CD4-positive, CD25-positive, alpha-beta regulatory T cell (primary cell): Measurements from ENCODE around the gene DYNC1H1. TPM values are rescaled to one million over a fixed set of nuclear protein-coding genes. Genes with fewer than 3 reads are reported as not detected.

ENCODE experiments used
- ATAC-seq, 2 donors: fragments of 150-1000 bp; cut with Tn5 transposase; one replicate each; pipeline ENCODE4 v1.10.0; 2021; ENCODE audit warnings: low read depth in 2 of 2, moderate number of reproducible peaks in 2 of 2, moderate library complexity in 1 of 2
- DNase-seq, 3 donors: peaks; one replicate each; pipeline versions ENCODE4 v3.0.0 to v3.0.0-alpha.2; 2012 to 2022; ENCODE audit warnings: mixed read lengths in 1 of 3
- H3K27ac ChIP-seq: one replicate; pipeline ENCODE4 v1.7.0; 2013; ENCODE audit warnings: mild to moderate bottlenecking, low read length; ENCODE audit not compliant: insufficient read depth, poor library complexity, severe bottlenecking
- H3K27me3 ChIP-seq: one replicate; pipeline ENCODE4 v1.7.0; 2013; ENCODE audit warnings: low read length; ENCODE audit not compliant: control insufficient read depth, insufficient read depth
- H3K36me3 ChIP-seq: one replicate; pipeline ENCODE4 v1.7.0; 2013; ENCODE audit warnings: mild to moderate bottlenecking, low read length, moderate library complexity; ENCODE audit not compliant: control insufficient read depth, insufficient read depth
- H3K4me1 ChIP-seq: 2 replicates; pipeline ENCODE4 v1.7.0; 2013; ENCODE audit warnings: mild to moderate bottlenecking, low read length; ENCODE audit not compliant: insufficient read depth, control insufficient read depth, poor library complexity, severe bottlenecking
- H3K4me3 ChIP-seq: one replicate; pipeline ENCODE4 v1.7.0; 2013; ENCODE audit warnings: low read depth, mild to moderate bottlenecking, low read length, moderate library complexity
- H3K9me3 ChIP-seq, 2 experiments: 1 replicate in 1 of 2; 2 replicates in 1 of 2; pipeline ENCODE4 v1.7.0; 2013; ENCODE audit warnings: low read length in 2 of 2, mild to moderate bottlenecking in 1 of 2, moderate library complexity in 1 of 2; ENCODE audit not compliant: control insufficient read depth in 2 of 2
- H3K27ac Mint-ChIP-seq, 3 donors: one replicate each; pipeline ENCODE4 v1.8.0; 2020 to 2022; ENCODE audit warnings: mild to moderate bottlenecking in 3 of 3, mixed read lengths in 3 of 3, moderate library complexity in 2 of 3
- H3K27me3 Mint-ChIP-seq: one replicate; pipeline ENCODE4 v1.8.0; 2022; ENCODE audit warnings: mild to moderate bottlenecking, mixed read lengths
- H3K36me3 Mint-ChIP-seq: one replicate; pipeline ENCODE4 v1.8.0; 2020; ENCODE audit warnings: mixed read lengths
- H3K4me1 Mint-ChIP-seq, 4 donors: one replicate each; pipeline ENCODE4 v1.8.0; 2020 to 2022; ENCODE audit warnings: mixed read lengths in 4 of 4, mild to moderate bottlenecking in 1 of 4
- H3K4me3 Mint-ChIP-seq, 4 donors: one replicate each; pipeline ENCODE4 v1.8.0; 2020 to 2022; ENCODE audit warnings: mild to moderate bottlenecking in 4 of 4, mixed read lengths in 4 of 4, moderate library complexity in 3 of 4
- H3K9me3 Mint-ChIP-seq, 7 donors: one replicate each; pipeline ENCODE4 v1.8.0; 2020 to 2022; ENCODE audit warnings: mixed read lengths in 7 of 7, mild to moderate bottlenecking in 3 of 7, moderate library complexity in 2 of 7
- polyA plus RNA-seq, 4 donors: library from polyadenylated mRNA; unstranded; fragments of 300-500 nt; fragmentation: Illumina TruSeq; gene quantifications; one replicate each; pipeline ENCODE4 v1.2.3, GENCODE V29; 2021
- total RNA-seq: library from RNA; stranded (reverse); gene quantifications from one replicate; pipeline ENCODE4 v1.2.3, GENCODE V29; 2022

Gene DYNC1H1
- total and polyA plus RNA-seq, 5 donors from 2014 or later: 23.6 to 314 (median 34.7) TPM

- Histone ChIP-seq H3K36me3 (peaks cover 68% of the 10 kb centered on the region), H3K9me3 (no peaks in the 10 kb centered on the region), H3K4me3 (no peak overlapping the region), H3K4me1 (no peaks in the 10 kb centered on the region), H3K27me3 (no peaks in the 10 kb centered on the region), H3K27ac (no peak overlapping the region)
- H3K4me1 Mint-ChIP-seq: peaks cover 0 to 6% (median 2%) of the 10 kb centered on the region in 4 donors
- ATAC-seq: no peak
- no peaks in the 10 kb centered on the region for H3K27me3 Mint-ChIP-seq
- DNase-seq: no peak
- H3K36me3 Mint-ChIP-seq: peaks cover 16% of the 10 kb centered on the region
- no peak overlapping the region for H3K4me3 Mint-ChIP-seq
- H3K9me3 Mint-ChIP-seq: no peaks in the 10 kb centered on the region
- H3K27ac Mint-ChIP-seq: peak overlapping the region in 2 of 3 donors; percentile 44 to 76
These were observed 41.5 kb upstream of the DYNC1H1 start for GRCh38 chr14:101922866-101923265.

DNA sequence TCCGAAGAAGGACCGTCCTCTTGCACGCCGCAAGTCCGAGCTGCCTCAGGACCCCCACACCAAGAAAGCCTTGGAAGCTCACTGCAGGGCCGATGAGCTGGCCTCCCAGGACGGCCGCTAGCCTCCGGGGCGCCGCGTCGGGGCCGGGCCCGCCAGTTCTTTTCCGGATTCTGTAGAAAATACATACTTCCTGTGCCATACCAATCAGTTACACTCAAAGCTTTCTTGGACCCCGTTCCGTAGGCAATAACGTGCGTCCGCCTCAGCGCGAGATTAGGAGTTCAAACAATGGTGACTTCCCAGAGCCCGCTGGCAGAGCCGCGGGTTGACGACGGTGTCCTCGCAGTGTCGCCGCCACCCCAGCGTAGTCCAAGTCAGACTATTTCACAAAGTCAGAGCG is 39.2 kb upstream of the DYNC1H1 start:
- Histone ChIP-seq H3K36me3 (peaks cover 64% of the 10 kb centered on the region), H3K4me3 (no peak overlapping the region), H3K27me3 (no peaks in the 10 kb centered on the region), H3K4me1 (no peaks in the 10 kb centered on the region), H3K27ac (no peak overlapping the region), H3K9me3 (no peaks in the 10 kb centered on the region)
- ATAC-seq: no peak
- no peaks in the 10 kb centered on the region for H3K9me3 Mint-ChIP-seq
- H3K27ac Mint-ChIP-seq: peak overlapping the region in 1 of 3 donors; percentile 8
- DNase-seq: no peak
- H3K4me3 Mint-ChIP-seq: no peak overlapping the region
- no peaks in the 10 kb centered on the region for H3K27me3 Mint-ChIP-seq
- H3K4me1 Mint-ChIP-seq: peaks cover 0 to 6% (median 2%) of the 10 kb centered on the region in 4 donors
- peaks cover 16% of the 10 kb centered on the region for H3K36me3 Mint-ChIP-seq

GRCh38 chr14:101926085-101926484 is 38.3 kb upstream of the DYNC1H1 start:
- no peak for ATAC-seq
- H3K4me3 Mint-ChIP-seq: no peak overlapping the region
- no peaks in the 10 kb centered on the region for H3K27me3 Mint-ChIP-seq
- no peaks in the 10 kb centered on the region for H3K9me3 Mint-ChIP-seq
- no peak for DNase-seq
- Histone ChIP-seq H3K27me3 (no peaks in the 10 kb centered on the region), H3K9me3 (no peaks in the 10 kb centered on the region), H3K27ac (no peak overlapping the region), H3K4me3 (no peak overlapping the region), H3K4me1 (no peaks in the 10 kb centered on the region), H3K36me3 (peaks cover 54% of the 10 kb centered on the region)
- no peak overlapping the region for H3K27ac Mint-ChIP-seq
- peaks cover 0 to 6% (median 2%) of the 10 kb centered on the region in 4 donors for H3K4me1 Mint-ChIP-seq
- H3K36me3 Mint-ChIP-seq: peaks cover 16% of the 10 kb centered on the region

- no peaks in the 10 kb centered on the region for H3K9me3 ChIP-seq
- H3K27me3 ChIP-seq: no peaks in the 10 kb centered on the region
- H3K4me3 ChIP-seq: no peak overlapping the region
- H3K27me3 Mint-ChIP-seq: no peaks in the 10 kb centered on the region
- no peak for ATAC-seq
- H3K36me3 ChIP-seq: peaks cover 49% of the 10 kb centered on the region
- H3K9me3 Mint-ChIP-seq: no peaks in the 10 kb centered on the region
- H3K27ac ChIP-seq: peak overlapping the region; percentile 41
- H3K27ac Mint-ChIP-seq: no peak overlapping the region
- H3K36me3 Mint-ChIP-seq: peaks cover 13% of the 10 kb centered on the region
- H3K4me1 Mint-ChIP-seq: peaks cover 0 to 5% (median 2%) of the 10 kb centered on the region in 4 donors
- no peaks in the 10 kb centered on the region for H3K4me1 ChIP-seq
- no peak overlapping the region for H3K4me3 Mint-ChIP-seq
- no peak for DNase-seq
These were observed 37.8 kb upstream of the DYNC1H1 start for GRCh38 chr14:101926620-101927019.

DNA sequence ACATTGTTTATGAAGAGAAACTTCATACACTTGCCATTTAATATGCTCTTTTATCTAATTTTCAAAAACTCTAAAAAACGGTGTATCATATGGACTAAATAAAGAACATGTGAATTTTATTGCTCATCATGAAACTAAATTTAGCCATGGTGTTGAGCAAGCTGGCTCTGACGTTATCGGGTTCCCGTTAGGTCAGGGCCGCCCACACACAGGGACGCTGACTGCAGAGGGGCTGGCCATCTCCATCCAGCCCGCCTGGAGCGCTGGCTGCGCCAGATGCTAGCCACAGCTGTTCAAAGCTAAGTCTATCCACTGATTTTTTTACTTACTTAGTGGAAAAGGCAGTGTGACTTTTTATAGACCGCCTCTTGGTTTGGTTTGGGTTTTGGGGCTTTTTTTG is 36.5 kb upstream of the DYNC1H1 start:
- Histone ChIP-seq H3K4me3 (no peak overlapping the region), H3K27me3 (no peaks in the 10 kb centered on the region), H3K4me1 (no peaks in the 10 kb centered on the region), H3K27ac (no peak overlapping the region), H3K36me3 (peaks cover 41% of the 10 kb centered on the region), H3K9me3 (no peaks in the 10 kb centered on the region)
- Mint-ChIP-seq H3K36me3 (peaks cover 9% of the 10 kb centered on the region), H3K9me3 (no peaks in the 10 kb centered on the region), H3K27ac (no peak overlapping the region), H3K4me1 (peaks cover 0 to 5% (median 0%) of the 10 kb centered on the region in 4 donors), H3K27me3 (no peaks in the 10 kb centered on the region), H3K4me3 (no peak overlapping the region)
- ATAC-seq: no peak
- DNase-seq: no peak

DNA sequence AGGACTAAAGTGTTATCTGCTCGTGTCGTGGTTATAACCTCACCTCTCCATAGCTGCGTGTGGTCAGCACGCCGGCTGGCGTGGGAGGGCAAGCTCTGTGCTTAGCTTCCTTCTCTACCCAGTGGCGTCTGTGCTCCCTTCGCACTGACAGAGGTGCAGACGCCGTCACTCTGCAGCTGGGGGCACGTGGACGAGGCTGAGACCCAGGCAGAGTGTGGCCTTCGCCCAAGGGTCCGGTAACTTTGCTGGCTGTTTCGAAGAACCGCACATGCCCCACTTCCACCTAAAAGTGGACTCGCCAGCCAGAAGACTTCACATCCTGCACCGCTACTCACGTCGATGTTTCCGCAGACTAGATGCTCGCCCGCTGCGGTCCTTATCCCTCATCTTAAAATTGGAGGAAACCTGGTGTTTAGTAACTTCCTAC is 35.9 kb upstream of the DYNC1H1 start:
- Mint-ChIP-seq H3K4me1 (peaks cover 0 to under 1% (median 0%) of the 10 kb centered on the region in 4 donors), H3K4me3 (no peak overlapping the region), H3K9me3 (no peaks in the 10 kb centered on the region), H3K27ac (peak overlapping the region in 1 of 3 donors; percentile 52), H3K27me3 (peaks cover under 1% of the 10 kb centered on the region), H3K36me3 (peaks cover 6% of the 10 kb centered on the region)
- Histone ChIP-seq H3K27ac (no peak overlapping the region), H3K27me3 (no peaks in the 10 kb centered on the region), H3K9me3 (no peaks in the 10 kb centered on the region), H3K36me3 (peaks cover 35% of the 10 kb centered on the region), H3K4me3 (no peak overlapping the region), H3K4me1 (no peaks in the 10 kb centered on the region)
- DNase-seq: no peak
- ATAC-seq: no peak

- no peaks in the 10 kb centered on the region for H3K9me3 ChIP-seq
- H3K36me3 ChIP-seq: peaks cover 35% of the 10 kb centered on the region
- no peak overlapping the region for H3K4me3 ChIP-seq
- ATAC-seq: no peak
- peak overlapping the region in 2 of 3 donors; percentile 3 to 81 for H3K27ac Mint-ChIP-seq
- H3K36me3 Mint-ChIP-seq: peaks cover 6% of the 10 kb centered on the region
- no peaks in the 10 kb centered on the region for H3K9me3 Mint-ChIP-seq
- H3K4me1 Mint-ChIP-seq: no peaks in the 10 kb centered on the region
- peaks cover 7% of the 10 kb centered on the region for H3K27me3 Mint-ChIP-seq
- H3K27ac ChIP-seq: no peak overlapping the region
- H3K4me1 ChIP-seq: no peaks in the 10 kb centered on the region
- no peak for DNase-seq
- H3K27me3 ChIP-seq: no peaks in the 10 kb centered on the region
- H3K4me3 Mint-ChIP-seq: no peak overlapping the region
These were observed 35.3 kb upstream of the DYNC1H1 start for GRCh38 chr14:101929096-101929495.

DNA sequence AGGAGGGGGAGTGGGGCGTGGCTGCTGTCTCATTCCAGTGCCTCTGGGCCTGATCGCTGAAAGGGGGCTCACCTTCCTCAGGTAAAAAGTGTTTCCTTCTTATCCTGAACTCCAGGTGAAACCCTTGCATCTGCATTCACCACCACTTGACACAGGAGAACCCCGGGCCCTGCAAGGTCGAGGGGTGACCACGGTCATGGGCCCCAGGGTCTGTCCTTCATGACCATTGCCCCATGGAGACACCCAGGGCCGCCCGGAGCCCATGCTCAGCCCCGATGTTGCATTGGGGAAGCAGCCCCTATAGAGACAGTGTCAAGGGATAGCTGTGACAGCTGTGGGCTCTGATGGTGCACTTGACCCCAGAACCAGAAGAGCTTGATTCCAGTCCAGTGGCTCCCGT is 34.4 kb upstream of the DYNC1H1 start:
- peaks cover 6% of the 10 kb centered on the region for H3K36me3 Mint-ChIP-seq
- H3K9me3 ChIP-seq: no peaks in the 10 kb centered on the region
- H3K4me3 ChIP-seq: no peak overlapping the region
- H3K27ac Mint-ChIP-seq: peak overlapping the region in 2 of 3 donors; percentile 15 to 63
- H3K27me3 Mint-ChIP-seq: peaks cover 8% of the 10 kb centered on the region
- H3K4me3 Mint-ChIP-seq: no peak overlapping the region
- H3K4me1 Mint-ChIP-seq: no peaks in the 10 kb centered on the region
- no peaks in the 10 kb centered on the region for H3K4me1 ChIP-seq
- no peaks in the 10 kb centered on the region for H3K27me3 ChIP-seq
- H3K9me3 Mint-ChIP-seq: no peaks in the 10 kb centered on the region
- peaks cover 28% of the 10 kb centered on the region for H3K36me3 ChIP-seq
- ATAC-seq (no peak), DNase-seq (no peak)
- H3K27ac ChIP-seq: no peak overlapping the region
